ENCODE results near the gene FRYL.

Gene FRYL

GRCh38 chr4:48661391-48661790 lies 118.7 kb downstream of the FRYL start:
- TF ChIP-seq CTCF (IDR thresholded peaks at IDR 0.05) = no peak

- no peak for TF ChIP-seq CTCF (IDR thresholded peaks at IDR 0.05)
Measured at GRCh38 chr4:48660347-48660746, 119.7 kb downstream of the FRYL start.

- no peak for TF ChIP-seq CTCF (IDR thresholded peaks at IDR 0.05)
Measured at GRCh38 chr4:48654015-48654664, 125.9 kb downstream of the FRYL start.

- TF ChIP-seq CTCF (IDR thresholded peaks at IDR 0.05) = no peak
Measured at GRCh38 chr4:48653217-48654014, 126.7 kb downstream of the FRYL start.

- no peak for TF ChIP-seq CTCF (IDR thresholded peaks at IDR 0.05)
Measured at GRCh38 chr4:48651914-48652313, 128.2 kb downstream of the FRYL start.

GRCh38 chr4:48649505-48649904 lies 130.6 kb downstream of the FRYL start:
- no peak for TF ChIP-seq CTCF (IDR thresholded peaks at IDR 0.05)

GRCh38 chr4:48645225-48645794 lies 134.8 kb downstream of the FRYL start:
- no peak for TF ChIP-seq CTCF (IDR thresholded peaks at IDR 0.05)

Measured in LNCAP (cell line).